Psoas muscle (tissue), 8 donors: ENCODE data around the gene KCNC4. TPM values are rescaled to one million over a fixed set of nuclear protein-coding genes. Genes with fewer than 3 reads are reported as not detected.

Experiments used
- ATAC-seq, 4 donors: fragments of 200-7000 bp; cut with Tn5 transposase; one replicate each; pipeline ENCODE4 v1.9.1; 2020; ENCODE audit warnings: moderate library complexity in 3 of 4, mild to moderate bottlenecking in 2 of 4
- DNase-seq, 2 donors: peaks; one replicate each; pipeline ENCODE4 v3.0.0-alpha.2; 2020
- H3K27ac ChIP-seq: fragments of 200-600 bp; one replicate; pipeline ENCODE4 v1.8.0; 2022
- H3K27me3 ChIP-seq, 3 donors: fragments of 200-600 bp in 1 of 3; one replicate each; pipeline versions ENCODE4 v1.6.1 to v1.8.0; 2013 to 2022; ENCODE audit warnings: low read length in 2 of 3, mild to moderate bottlenecking in 2 of 3, moderate library complexity in 1 of 3; ENCODE audit not compliant: insufficient read depth in 3 of 3
- H3K36me3 ChIP-seq, 2 donors: fragments of 200-600 bp in 1 of 2; one replicate each; pipeline versions ENCODE4 v1.6.1 to v1.8.0; 2013 to 2022; ENCODE audit warnings: low read depth in 1 of 2, mild to moderate bottlenecking in 1 of 2, moderate library complexity in 1 of 2; ENCODE audit not compliant: insufficient read depth in 1 of 2
- H3K4me1 ChIP-seq: fragments of 200-600 bp; one replicate; pipeline ENCODE4 v1.8.0; 2022
- H3K4me3 ChIP-seq: fragments of 200-600 bp; one replicate; pipeline ENCODE4 v1.8.0; 2022; ENCODE audit warnings: mild to moderate bottlenecking
- H3K9me3 ChIP-seq: fragments of 200-600 bp; one replicate; pipeline ENCODE4 v1.8.0; 2022
- WGBS, 3 donors: extraction: QIAGEN DNeasy Blood & Tissue Kit; methylation state at CpG; one replicate each; pipeline versions ENCODE4 v1.1.6 to v1.1.7; 2013; 5-methylcytosine and 5-hydroxymethylcytosine counted together
- intact Hi-C, 2 donors: fragments of 100-400 bp; cut with DNase I; formaldehyde crosslinking; loops; one replicate each; pipeline versions ENCODE4 v1.11.0 to v1.14.2; 2022
- polyA plus RNA-seq, 3 donors: library from polyadenylated mRNA; stranded (reverse); fragments of 200-250 nt; gene quantifications; one replicate each; pipeline ENCODE4 v1.2.3, GENCODE V29; 2013
- total RNA-seq, 4 donors: library from RNA; stranded (reverse); fragmentation: NEBNext Ultra II Directional in 2 of 4; extraction: Animal tissue kit (Norgen Biotek cat#: 25700) in 2 of 4; gene quantifications; one replicate each; pipeline versions ENCODE4 v1.2.1 to v1.2.4, GENCODE V29; 2021 to 2023
- TF ChIP-seq, protein P1 (sequence below): fragments of 200-600 bp; IDR thresholded peaks from one replicate; pipeline ENCODE4 v1.8.0; 2022; ENCODE audit warnings: antibody characterized with exemption
- donor health status: healthy with polysubstance abuse.
- donor health status: DM: no; HTN: no; CAD: no; lungs with moderate emphysema.
- donor health status: Bipolar disorder and iron deficiency.
- donor health status: healthy.
- donor health status: DM: yes; HTN: yes; CAD: no.
- donor health status: DM: no; HTN: no; CAD: no.
- donor health status: DM: no; HTN: no; CAD: no.
- donor health status: DM: yes; HTN: yes; CAD: no.

Gene KCNC4
- total and polyA plus RNA-seq, 7 donors, result 2.4 to 14.5 (median 5.9) TPM

DNA sequence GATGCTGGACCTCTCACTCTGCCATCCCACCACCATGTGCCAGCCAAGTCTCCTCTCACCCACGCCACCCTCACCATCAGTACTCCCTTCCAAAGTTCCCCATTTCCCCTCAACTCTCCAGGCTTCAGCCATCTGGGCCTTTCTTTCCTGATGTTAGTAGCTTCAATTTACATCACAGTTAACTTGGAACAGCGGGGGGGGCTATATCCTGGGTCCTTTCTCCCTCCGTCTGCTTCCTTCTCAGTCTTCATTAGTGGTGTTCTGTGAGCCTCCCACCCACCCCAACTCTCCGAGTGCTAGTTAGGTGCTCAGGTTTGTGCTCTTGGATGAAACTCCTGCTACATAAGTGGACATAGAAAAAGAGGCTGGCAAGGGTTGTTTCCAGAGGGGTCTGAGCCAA lies 31.9 kb downstream of the KCNC4 start:
- WGBS, 3 donors, result 79 to 98% (median 93%) methylated on average over 4 of the region's 4 CpGs
- no peaks in the 10 kb centered on the region for H3K36me3 ChIP-seq
- intact Hi-C loops, result no loop called here
- no peaks in the 10 kb centered on the region for H3K4me1 ChIP-seq
- H3K4me3 ChIP-seq, result no peak overlapping the region
- no peaks in the 10 kb centered on the region for H3K9me3 ChIP-seq
- H3K27me3 ChIP-seq, result peaks cover 0 to 29% (median 0%) of the 10 kb centered on the region in 3 donors
- TF ChIP-seq, protein P1, sequence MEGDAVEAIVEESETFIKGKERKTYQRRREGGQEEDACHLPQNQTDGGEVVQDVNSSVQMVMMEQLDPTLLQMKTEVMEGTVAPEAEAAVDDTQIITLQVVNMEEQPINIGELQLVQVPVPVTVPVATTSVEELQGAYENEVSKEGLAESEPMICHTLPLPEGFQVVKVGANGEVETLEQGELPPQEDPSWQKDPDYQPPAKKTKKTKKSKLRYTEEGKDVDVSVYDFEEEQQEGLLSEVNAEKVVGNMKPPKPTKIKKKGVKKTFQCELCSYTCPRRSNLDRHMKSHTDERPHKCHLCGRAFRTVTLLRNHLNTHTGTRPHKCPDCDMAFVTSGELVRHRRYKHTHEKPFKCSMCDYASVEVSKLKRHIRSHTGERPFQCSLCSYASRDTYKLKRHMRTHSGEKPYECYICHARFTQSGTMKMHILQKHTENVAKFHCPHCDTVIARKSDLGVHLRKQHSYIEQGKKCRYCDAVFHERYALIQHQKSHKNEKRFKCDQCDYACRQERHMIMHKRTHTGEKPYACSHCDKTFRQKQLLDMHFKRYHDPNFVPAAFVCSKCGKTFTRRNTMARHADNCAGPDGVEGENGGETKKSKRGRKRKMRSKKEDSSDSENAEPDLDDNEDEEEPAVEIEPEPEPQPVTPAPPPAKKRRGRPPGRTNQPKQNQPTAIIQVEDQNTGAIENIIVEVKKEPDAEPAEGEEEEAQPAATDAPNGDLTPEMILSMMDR, result no peak
- H3K27ac ChIP-seq, result no peak overlapping the region
- ATAC-seq, result no peak
- no peak for DNase-seq

DNA sequence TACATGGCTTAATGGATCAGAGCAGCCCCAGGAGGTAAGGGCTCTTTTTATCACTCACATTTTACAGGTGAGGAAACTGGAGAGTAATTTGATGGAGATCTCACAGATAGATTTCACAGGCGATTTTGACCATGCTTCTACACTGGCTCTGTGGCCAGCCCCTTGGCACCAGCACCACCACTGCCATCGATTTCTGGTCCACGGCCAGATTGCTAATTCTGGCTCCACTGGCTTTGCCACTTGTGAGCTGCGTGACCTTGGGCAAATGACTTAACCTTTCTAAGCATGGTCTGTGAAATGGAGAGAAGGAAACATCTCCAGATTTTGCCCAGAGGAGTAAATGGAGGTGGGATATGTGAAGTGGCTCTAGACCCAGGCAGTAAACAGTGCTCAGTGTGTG lies 32.6 kb downstream of the KCNC4 start:
- Histone ChIP-seq H3K27me3 (peaks cover 0 to 29% (median 0%) of the 10 kb centered on the region in 3 donors), H3K4me1 (no peaks in the 10 kb centered on the region), H3K4me3 (no peak overlapping the region), H3K9me3 (no peaks in the 10 kb centered on the region), H3K36me3 (no peaks in the 10 kb centered on the region), H3K27ac (no peak overlapping the region)
- WGBS, 3 donors, result 37 to 64% (median 49%) methylated on average over 4 of the region's 4 CpGs
- TF ChIP-seq, protein P1, result no peak
- no peak for DNase-seq
- ATAC-seq, result no peak
- intact Hi-C loops, result no loop called here

DNA sequence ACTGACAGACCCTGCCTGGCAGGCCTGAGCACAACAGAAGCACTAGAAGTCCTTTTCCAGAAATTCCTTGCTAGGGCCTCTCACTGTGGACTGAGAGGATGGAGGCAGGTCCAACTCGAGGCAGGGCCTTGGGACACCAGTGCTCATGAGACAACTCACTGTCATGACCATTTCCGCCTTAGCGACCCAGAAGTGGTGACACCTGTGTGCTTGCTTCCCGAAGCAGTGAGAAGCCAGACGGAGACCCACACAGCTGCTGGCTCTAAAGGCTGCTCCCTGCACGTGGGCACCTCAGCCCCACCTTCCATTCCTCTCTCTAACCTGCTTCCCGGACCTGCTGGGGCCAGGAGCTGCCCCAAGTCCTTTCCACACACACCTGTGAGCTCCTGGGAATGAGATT lies 33.0 kb downstream of the KCNC4 start:
- ATAC-seq (no peak), DNase-seq (no peak)
- H3K27ac ChIP-seq, result no peak overlapping the region
- TF ChIP-seq, protein P1, result no peak
- no peaks in the 10 kb centered on the region for H3K36me3 ChIP-seq
- no peak overlapping the region for H3K4me3 ChIP-seq
- intact Hi-C loops, result no loop called here
- no peaks in the 10 kb centered on the region for H3K4me1 ChIP-seq
- peaks cover 0 to 29% (median 0%) of the 10 kb centered on the region in 3 donors for H3K27me3 ChIP-seq
- no peaks in the 10 kb centered on the region for H3K9me3 ChIP-seq
- WGBS, 3 donors, result 56 to 69% (median 60%) methylated on average over 7 of the region's 7 CpGs

DNA sequence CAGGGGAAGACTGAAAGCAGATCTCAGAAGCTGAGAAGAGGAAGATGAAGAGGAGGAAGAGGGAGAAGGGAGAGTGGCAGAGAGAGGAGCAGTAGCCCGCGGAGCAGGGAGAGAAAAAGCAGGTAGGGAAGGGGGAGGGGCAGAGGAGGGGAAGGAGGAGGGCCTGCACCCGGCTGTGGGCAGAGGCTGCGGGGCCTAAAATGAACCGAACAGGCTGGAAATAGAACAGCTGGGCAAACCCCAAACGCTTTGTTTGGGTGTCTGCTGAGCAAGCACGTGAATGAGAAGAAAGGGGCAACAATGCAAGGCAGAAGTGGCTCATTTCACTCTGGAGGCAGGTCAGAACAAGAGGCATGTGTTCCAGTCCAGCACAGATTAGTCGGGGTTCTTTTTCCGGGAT lies 33.5 kb downstream of the KCNC4 start:
- no peaks in the 10 kb centered on the region for H3K4me1 ChIP-seq

More for the DNA sequence above, 33.5 kb downstream of the KCNC4 start:
- H3K36me3 ChIP-seq, result no peaks in the 10 kb centered on the region
- ATAC-seq (no peak), DNase-seq (no peak)
- H3K27me3 ChIP-seq, result peaks cover 0 to 29% (median 0%) of the 10 kb centered on the region in 3 donors
- WGBS, 3 donors, result 22 to 33% (median 30%) methylated on average over 9 of the region's 9 CpGs
- H3K4me3 ChIP-seq, result no peak overlapping the region
- intact Hi-C loops, result no loop called here
- TF ChIP-seq, protein P1, result no peak
- H3K9me3 ChIP-seq, result no peaks in the 10 kb centered on the region
- H3K27ac ChIP-seq, result no peak overlapping the region
